ENCODE data around the gene BPIFA1. TPM values are rescaled to one million over a fixed set of nuclear protein-coding genes. Genes with fewer than 3 reads are reported as not detected.

Gene BPIFA1
- total RNA-seq, 2 experiments from 2014 or later, result not detected

DNA sequence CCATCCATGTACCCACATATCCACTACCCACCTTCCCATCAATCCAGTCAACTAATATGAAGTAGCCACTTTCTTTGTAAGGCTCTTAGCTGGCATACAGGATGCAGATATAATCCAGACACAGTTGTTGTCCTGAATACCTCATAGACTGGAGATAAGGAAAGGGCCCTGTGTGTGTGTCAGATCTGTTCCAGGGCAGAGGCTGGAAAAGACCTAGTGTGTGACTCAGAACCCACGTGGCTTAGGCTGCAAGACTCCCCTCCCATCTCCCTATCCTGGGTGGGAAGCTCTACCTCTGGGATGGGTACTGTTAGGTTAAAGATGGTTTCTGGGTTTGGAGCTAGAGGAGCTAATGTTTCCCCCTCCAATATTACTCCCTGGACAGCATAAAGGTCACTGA, 3.6 kb downstream of the BPIFA1 start:
- POLR2A ChIA-PET, result interaction anchor here (0.6 kb wide), 1 partner anchor 198 kb away, joined by 11 read pairs; no protein-coding TSS in a partner anchor
- CTCF ChIA-PET, result no interaction called here

GRCh38 chr20:33239979-33240736, 4.4 kb downstream of the BPIFA1 start:
- ChIA-PET POLR2A (no interaction called here), CTCF (no interaction called here)

DNA sequence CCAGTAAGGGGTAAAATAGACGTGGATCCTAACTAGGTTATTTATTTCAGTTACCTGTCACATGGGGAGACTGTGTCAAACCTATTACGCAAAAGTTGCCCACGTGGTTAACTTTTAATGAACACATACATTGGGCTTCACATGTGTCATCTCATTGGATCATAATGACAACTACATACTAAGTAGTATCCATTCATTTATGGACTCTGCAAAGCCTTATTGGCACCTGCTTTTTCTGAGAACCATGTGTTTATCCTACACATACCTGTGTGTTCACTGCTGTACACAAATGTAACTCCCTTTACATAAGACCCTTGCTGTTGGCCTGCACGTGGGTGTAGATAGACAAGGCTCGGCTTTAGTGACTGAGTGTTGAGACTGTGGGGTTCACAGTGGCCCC, 5.1 kb downstream of the BPIFA1 start:
- ChIA-PET POLR2A (no interaction called here), CTCF (no interaction called here)

- POLR2A ChIA-PET, result no interaction called here
Measured at GRCh38 chr20:33242319-33243100, 6.7 kb downstream of the BPIFA1 start.

GRCh38 chr20:33246077-33246476, 10.3 kb downstream of the BPIFA1 start:
- ChIA-PET CTCF (no interaction called here), POLR2A (no interaction called here)

More at GRCh38 chr20:33242319-33243100, 6.7 kb downstream of the BPIFA1 start:
- CTCF ChIA-PET, result no interaction called here

DNA sequence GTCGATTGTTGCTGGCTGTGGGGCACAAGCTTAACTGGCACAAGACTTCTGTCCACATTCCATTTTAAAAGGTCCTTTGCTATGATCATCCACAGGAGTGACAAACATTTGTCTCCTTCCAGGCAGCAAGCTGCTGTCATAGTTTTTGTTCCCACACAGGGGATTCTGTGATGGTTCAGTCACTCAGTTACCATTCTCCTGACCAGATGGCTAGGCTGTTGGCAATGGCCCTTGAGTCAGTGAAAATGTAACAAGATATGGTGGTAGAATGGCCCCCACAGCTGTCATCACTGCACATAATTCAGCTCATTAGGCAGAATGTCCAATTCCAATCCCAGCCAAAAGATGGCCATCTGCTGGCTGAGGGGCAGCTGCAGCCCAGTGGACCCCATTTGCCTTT, 13.7 kb downstream of the BPIFA1 start:
- POLR2A ChIA-PET, result no interaction called here
- CTCF ChIA-PET, result no interaction called here

DNA sequence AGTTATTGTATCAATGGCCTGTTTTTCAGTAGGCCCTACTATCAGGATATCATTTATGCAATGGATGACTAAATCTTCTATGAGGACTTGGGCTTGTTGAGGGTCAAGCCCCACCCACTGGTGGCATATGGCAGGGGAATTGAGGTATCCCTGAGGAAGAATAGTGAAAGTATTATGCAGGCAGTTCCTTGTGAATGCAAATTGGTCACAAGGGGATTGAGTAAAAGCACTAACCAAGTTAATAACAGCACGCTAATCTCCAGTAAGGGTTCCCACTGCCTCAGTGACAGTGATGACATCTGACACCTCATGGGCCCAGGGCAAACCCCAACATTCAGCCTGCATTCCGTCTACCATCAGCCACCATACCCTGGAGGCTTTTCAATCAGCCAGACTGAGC, 14.9 kb downstream of the BPIFA1 start:
- ChIA-PET POLR2A (no interaction called here), CTCF (no interaction called here)

DNA sequence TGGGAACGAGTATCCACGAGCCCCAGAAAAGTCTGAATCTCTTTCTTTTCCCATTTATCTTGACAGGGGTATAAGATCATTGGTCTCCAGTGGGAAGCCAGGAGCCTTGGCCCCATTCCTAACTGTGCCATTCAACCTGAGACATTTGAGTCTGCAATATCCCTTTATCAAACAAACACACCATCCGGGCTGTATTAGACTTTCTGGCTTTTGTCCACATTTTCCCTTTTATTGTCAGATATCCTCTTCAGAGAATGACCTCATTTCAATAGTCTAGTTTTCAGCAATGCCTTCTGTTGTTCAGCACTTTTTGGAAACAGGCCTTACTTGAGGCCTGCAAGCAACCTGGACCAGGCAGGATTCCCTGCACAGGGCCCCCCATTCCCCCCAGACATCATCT, 15.7 kb downstream of the BPIFA1 start:
- ChIA-PET POLR2A (no interaction called here), CTCF (no interaction called here)

DNA sequence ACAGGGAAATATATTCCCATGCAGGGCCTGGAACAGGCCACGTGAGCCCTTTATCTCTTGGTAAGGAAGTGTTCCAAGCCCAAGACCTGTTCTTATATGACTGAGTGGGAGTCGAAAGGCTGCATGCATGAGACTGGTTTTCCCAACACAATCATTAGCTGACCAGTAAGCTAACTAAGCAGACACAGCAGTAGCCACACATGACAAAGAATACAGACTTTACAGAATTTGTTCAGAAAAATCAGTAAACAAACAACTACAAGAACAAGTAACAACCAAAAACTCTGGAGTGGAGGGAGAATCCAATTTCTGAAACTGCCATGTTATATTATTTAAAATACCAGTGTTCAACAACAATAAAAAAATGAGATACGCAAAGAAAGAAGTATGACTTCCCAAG, 16.7 kb downstream of the BPIFA1 start:
- CTCF ChIA-PET, result no interaction called here

DNA sequence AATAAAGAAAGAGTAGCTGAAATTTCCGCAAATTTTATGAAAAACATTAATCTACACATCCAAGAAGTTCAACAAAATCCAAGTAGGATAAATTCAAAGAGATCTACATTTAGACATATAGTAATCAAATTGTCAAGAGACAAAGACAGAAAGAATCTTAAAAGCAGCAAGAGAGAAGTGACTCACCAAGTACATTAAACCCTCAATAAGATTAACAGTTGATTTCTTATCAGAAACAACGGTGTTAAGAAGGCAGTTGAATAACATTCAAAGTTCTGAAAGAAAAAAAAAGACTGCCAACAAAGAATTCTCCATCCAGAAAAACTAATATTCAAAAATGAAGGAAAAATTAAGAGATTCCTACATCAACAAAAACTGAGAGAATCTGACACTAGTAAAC, 19.2 kb downstream of the BPIFA1 start:
- ChIA-PET CTCF (no interaction called here), POLR2A (no interaction called here)

More for the DNA sequence above, 16.7 kb downstream of the BPIFA1 start:
- POLR2A ChIA-PET, result no interaction called here

DNA sequence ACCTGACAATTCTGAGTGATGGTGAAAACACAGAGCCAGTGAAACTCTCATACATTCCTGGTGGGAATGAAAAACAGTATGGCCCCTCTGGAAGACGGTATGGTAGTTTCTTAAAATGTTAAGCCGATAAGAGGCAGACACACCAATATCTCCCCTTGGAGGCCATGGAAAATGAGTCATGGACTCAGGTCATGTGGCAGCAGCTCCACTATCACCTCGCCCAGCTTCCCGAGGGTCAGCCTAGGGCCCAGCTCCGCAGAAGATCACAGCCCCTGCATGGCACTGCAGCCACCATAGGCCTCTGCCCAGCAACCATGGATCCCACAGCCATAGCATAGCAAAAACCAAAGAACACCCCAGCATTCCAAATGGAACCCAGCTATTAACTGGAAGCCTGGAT, 21.4 kb downstream of the BPIFA1 start:
- CTCF ChIA-PET, result interaction anchor here (0.7 kb wide), 1 partner anchor 685 kb away, joined by 5 read pairs; no protein-coding TSS in a partner anchor
- POLR2A ChIA-PET, result no interaction called here

DNA sequence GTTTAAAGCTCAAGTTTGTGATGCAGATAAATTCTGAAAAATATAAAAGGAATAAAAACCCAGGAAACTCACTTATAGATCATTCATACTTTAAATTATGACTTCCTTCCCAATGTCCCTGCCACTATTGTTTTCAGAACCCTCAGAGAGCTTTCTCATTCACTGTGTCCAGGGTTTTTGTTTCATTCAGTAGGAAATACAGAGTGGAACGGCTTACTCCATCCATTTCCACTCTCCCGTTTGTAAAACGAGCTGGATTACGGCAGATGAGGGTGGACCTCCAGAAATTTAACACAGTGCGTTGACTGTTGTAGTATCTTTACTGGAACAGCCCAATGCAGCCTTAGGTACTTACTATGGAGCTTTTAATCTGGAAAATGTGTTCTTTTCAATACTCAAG, 23.6 kb downstream of the BPIFA1 start:
- CTCF ChIA-PET, result no interaction called here
- POLR2A ChIA-PET, result no interaction called here

DNA sequence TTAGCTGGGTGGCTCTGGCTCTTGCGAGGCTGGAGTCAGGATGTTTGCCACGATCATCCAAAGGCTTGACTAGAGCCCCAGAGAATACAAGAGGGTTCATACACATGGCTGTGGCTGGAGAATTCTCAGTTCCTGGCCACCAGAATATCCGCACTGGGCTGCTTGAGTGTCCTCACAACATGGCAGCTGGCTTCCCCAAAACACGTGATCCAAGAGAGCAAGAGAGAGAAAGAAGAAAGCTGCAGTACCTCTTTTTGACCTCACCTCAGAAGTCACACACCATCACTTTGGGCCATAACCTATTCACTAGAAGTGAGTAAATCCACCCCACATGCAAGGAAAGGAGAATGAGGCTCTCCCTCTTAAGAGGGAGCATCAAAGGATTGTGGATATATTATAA, 25.7 kb downstream of the BPIFA1 start:
- ChIA-PET POLR2A (no interaction called here), CTCF (no interaction called here)

GRCh38 chr20:33262658-33263065, 26.9 kb downstream of the BPIFA1 start:
- ChIA-PET CTCF (interaction anchor here (1.0 kb wide), 1 partner anchor 37 kb away, joined by 6 read pairs; no protein-coding TSS in a partner anchor), POLR2A (no interaction called here)

DNA sequence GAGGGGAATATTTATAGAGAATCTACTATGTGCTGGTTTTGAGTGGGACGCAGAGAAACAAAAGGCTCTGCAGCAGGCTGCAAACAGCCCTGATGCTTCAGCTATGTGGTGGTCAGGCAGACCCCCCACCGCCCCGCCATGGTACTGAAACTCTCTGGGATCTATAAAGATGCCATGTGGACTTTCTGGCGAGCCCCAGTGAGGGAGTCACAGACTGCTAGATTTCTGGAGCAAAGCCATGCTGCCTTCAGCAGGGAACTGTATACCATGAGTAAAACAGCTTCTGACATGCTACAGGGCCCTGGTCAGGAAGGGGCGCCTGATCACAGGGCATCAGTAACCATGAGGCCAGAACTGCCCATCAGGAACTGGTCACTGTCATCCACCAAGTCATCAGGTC, 28.0 kb downstream of the BPIFA1 start:
- POLR2A ChIA-PET, result no interaction called here
- CTCF ChIA-PET, result no interaction called here

GRCh38 chr20:33267701-33268100, 31.9 kb downstream of the BPIFA1 start:
- ChIA-PET CTCF (no interaction called here), POLR2A (no interaction called here)

- ChIA-PET POLR2A (no interaction called here), CTCF (no interaction called here)
Measured at GRCh38 chr20:33272155-33272873, 36.5 kb downstream of the BPIFA1 start.

- ChIA-PET POLR2A (no interaction called here), CTCF (no interaction called here)
Measured at GRCh38 chr20:33273117-33273851, 37.5 kb downstream of the BPIFA1 start.

DNA sequence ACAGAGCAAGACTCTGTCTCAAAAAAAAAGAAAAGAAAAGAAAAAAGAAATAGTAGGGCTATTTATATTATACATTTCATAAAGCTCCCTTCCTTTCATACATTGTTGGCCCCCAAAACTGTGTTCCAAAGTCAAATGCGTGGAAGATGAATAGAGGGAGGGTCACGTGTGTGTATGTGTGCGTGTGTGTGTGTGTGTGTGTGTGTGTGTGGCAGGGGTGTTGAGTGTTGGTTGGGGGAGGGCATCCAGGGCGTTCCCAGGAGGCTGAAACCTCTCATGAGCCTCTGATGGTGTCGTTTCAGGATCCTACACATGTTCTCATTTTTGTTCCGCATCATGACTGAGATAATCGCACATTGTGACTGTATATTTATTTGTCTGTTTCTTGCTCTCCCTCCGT, 39.4 kb downstream of the BPIFA1 start:
- CTCF ChIA-PET, result no interaction called here
- POLR2A ChIA-PET, result no interaction called here

DNA sequence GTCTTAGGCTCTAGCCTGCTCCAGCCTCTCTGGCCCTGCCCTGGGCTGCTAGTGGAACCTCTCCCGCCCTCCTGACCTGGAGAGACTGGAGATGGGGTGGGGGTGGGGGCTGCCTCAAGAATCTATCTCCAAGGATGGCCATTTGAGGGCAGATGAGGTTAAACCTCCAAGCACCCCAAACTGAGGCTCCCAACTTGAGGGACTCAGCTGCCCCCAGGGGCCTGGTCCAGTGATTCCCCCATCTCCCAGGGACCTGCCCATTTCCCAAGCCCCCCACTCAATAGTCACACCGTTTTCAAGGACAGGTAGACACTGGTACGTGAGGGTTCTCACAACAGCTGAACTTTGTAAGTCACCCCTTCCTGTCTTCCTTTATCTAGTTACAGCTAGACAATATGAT, 40.1 kb downstream of the BPIFA1 start:
- ChIA-PET CTCF (no interaction called here), POLR2A (no interaction called here)
